ENCODE measurements around the gene KAT6B. TPM values are rescaled to one million over a fixed set of nuclear protein-coding genes. Genes with fewer than 3 reads are reported as not detected.

The KAT6B gene
- polyA plus RNA-seq, 4 donors: 39.9 to 53.7 (median 45.7) TPM

- no peak for DNase-seq (ENCODE audit: low read depth in 4 of 4, low spot score in 2 of 4)
Measured at GRCh38 chr10:75002967-75003594, 176.7 kb downstream of the KAT6B start.

GRCh38 chr10:75003891-75004290 is 177.5 kb downstream of the KAT6B start:
- DNase-seq (ENCODE audit: low read depth in 4 of 4, low spot score in 2 of 4): no peak

GRCh38 chr10:75007646-75008045 is 181.2 kb downstream of the KAT6B start:
- no peak for DNase-seq (ENCODE audit: low read depth in 4 of 4, low spot score in 2 of 4)

GRCh38 chr10:75008952-75009351 is 182.6 kb downstream of the KAT6B start:
- DNase-seq (ENCODE audit: low read depth in 4 of 4, low spot score in 2 of 4): no peak

- no peak for DNase-seq (ENCODE audit: low read depth in 4 of 4, low spot score in 2 of 4)
Measured at GRCh38 chr10:75009426-75009825, 183.0 kb downstream of the KAT6B start.

GRCh38 chr10:75010373-75010772 is 184.0 kb downstream of the KAT6B start:
- DNase-seq (ENCODE audit: low read depth in 4 of 4, low spot score in 2 of 4): no peak

GRCh38 chr10:75011221-75011620 is 184.8 kb downstream of the KAT6B start:
- no peak for DNase-seq (ENCODE audit: low read depth in 4 of 4, low spot score in 2 of 4)

- no peak for DNase-seq (ENCODE audit: low read depth in 4 of 4, low spot score in 2 of 4)
Measured at GRCh38 chr10:75012471-75012870, 186.1 kb downstream of the KAT6B start.

GRCh38 chr10:75013007-75013406 is 186.6 kb downstream of the KAT6B start:
- DNase-seq (ENCODE audit: low read depth in 4 of 4, low spot score in 2 of 4): no peak

GRCh38 chr10:75013522-75013921 is 187.1 kb downstream of the KAT6B start:
- DNase-seq (ENCODE audit: low read depth in 4 of 4, low spot score in 2 of 4): no peak

GRCh38 chr10:75014516-75015230 is 188.3 kb downstream of the KAT6B start:
- DNase-seq (ENCODE audit: low read depth in 4 of 4, low spot score in 2 of 4): no peak

GRCh38 chr10:75015442-75015841 is 189.0 kb downstream of the KAT6B start:
- no peak for DNase-seq (ENCODE audit: low read depth in 4 of 4, low spot score in 2 of 4)

GRCh38 chr10:75016325-75016724 is 189.9 kb downstream of the KAT6B start:
- DNase-seq (ENCODE audit: low read depth in 4 of 4, low spot score in 2 of 4): peak in 1 of 4 donors; percentile 39

GRCh38 chr10:75018251-75018650 is 191.9 kb downstream of the KAT6B start:
- DNase-seq (ENCODE audit: low read depth in 4 of 4, low spot score in 2 of 4): no peak

- no peak for DNase-seq (ENCODE audit: low read depth in 4 of 4, low spot score in 2 of 4)
Measured at GRCh38 chr10:75018686-75019307, 192.4 kb downstream of the KAT6B start.

- no peak for DNase-seq (ENCODE audit: low read depth in 4 of 4, low spot score in 2 of 4)
Measured at GRCh38 chr10:75019370-75019769, 193.0 kb downstream of the KAT6B start.

- no peak for DNase-seq (ENCODE audit: low read depth in 4 of 4, low spot score in 2 of 4)
Measured at GRCh38 chr10:75020168-75020567, 193.8 kb downstream of the KAT6B start.

- no peak for DNase-seq (ENCODE audit: low read depth in 4 of 4, low spot score in 2 of 4)
Measured at GRCh38 chr10:75021379-75022249, 195.2 kb downstream of the KAT6B start.

GRCh38 chr10:75023074-75023473 is 196.7 kb downstream of the KAT6B start:
- DNase-seq (ENCODE audit: low read depth in 4 of 4, low spot score in 2 of 4): no peak

- no peak for DNase-seq (ENCODE audit: low read depth in 4 of 4, low spot score in 2 of 4)
Measured at GRCh38 chr10:75024971-75025523, 198.6 kb downstream of the KAT6B start.

- no peak for DNase-seq (ENCODE audit: low read depth in 4 of 4, low spot score in 2 of 4)
Measured at GRCh38 chr10:75028049-75028448, 201.6 kb downstream of the KAT6B start.

Data from left renal cortex interstitium (tissue), 4 donors.